Measurements from ENCODE around the gene FMO1. TPM values are rescaled to one million over a fixed set of nuclear protein-coding genes. Genes with fewer than 3 reads are reported as not detected.

The FMO1 gene, protein sequence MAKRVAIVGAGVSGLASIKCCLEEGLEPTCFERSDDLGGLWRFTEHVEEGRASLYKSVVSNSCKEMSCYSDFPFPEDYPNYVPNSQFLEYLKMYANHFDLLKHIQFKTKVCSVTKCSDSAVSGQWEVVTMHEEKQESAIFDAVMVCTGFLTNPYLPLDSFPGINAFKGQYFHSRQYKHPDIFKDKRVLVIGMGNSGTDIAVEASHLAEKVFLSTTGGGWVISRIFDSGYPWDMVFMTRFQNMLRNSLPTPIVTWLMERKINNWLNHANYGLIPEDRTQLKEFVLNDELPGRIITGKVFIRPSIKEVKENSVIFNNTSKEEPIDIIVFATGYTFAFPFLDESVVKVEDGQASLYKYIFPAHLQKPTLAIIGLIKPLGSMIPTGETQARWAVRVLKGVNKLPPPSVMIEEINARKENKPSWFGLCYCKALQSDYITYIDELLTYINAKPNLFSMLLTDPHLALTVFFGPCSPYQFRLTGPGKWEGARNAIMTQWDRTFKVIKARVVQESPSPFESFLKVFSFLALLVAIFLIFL
- total RNA-seq = not detected in 2 replicates

DNA sequence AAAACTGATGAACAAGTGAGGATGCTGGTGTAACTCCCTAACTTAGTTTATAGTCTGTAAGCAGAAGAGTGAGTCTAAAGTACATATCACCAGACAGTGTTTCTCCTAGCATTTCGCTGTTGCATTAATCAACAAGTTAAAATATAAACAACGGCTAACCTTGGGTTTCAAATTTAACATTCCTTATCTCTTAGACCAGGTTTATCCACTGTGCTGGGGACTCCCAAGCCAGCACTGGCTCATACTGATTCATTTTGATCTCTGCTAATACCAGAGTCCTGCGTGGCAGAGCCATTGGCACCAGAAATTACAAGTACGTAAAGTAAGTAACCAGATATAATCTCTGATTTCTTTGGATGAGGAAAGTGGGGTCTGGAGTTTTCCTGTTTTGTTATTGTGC, at the start of gene FMO1:
TSS of gene FMO1 (plus strand) at position 193 of the 400 bp plus-strand sequence. CDS start 9,594 bp downstream, outside the sequence.

DNA sequence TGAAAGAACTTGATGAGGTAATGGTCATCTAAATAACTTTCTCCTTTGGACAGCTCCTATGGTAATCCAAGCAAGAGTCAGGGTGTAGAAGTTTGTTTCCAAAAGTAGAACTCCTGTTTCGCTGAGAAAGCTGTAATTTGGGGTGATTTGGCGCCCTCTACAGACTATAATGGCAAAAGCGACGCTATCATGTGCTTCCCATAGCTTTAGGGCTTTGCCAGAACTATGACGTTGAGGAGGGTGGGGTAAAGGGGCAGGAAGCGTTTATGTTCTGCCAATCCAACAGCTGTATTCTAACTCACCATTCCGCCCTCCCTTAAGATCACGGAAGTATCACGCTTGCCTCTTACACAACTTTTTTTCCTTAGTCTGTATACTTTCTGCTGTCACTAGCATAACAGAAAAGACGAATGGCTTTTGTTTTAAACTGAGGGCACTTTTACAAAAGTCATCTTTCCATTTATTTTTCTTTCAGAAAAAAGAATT, 65.6 kb downstream of the FMO1 start, which contains the start of gene FMO4:
TSS of gene FMO4 (plus strand) at position 349 of the 486 bp plus-strand sequence. CDS start 5,643 bp downstream, outside the sequence.

Other genes starting within 250 kb of the FMO1 start
- gene FMO3, start 157.6 kb upstream of the FMO1 start, total RNA-seq = 0.09 and 0.11 TPM in 2 replicates
- gene FMO2, start 63.2 kb upstream of the FMO1 start, total RNA-seq = not detected in 2 replicates
- gene FMO4, start 65.7 kb downstream of the FMO1 start, total RNA-seq = 0.76 and 2.0 TPM in 2 replicates
- 37.3 and 43.3 TPM in 2 replicates for gene PRRC2C, start 237.0 kb downstream of the FMO1 start, total RNA-seq

Data from dermis lymphatic vessel endothelial cell (primary cell).